ENCODE data around the gene IGSF5.

DNA sequence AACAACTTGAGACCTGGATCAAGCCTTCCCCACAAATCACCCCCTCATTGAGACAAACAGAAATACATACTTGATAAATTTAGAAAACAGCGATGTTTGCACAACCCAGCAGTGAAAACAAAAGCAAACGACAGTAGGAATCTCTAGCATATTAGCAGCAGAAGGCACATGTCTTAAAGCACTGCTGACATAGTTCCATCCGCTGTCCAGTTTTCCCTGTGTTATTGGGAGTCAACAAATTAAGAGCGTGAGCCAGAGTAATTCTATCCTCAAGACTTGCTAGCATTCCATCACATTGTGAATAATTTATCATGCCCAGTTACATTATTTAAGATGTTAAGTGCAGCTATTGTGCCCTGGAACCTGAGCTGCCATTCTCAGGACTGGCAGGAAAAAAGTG lies 55.3 kb downstream of the IGSF5 start:
- no peak for TF ChIP-seq CTCF (conservative IDR thresholded peaks at IDR 0.05; ENCODE audit: low read depth, low read length)
- no peak for TF ChIP-seq EZH2 (IDR thresholded peaks at IDR 0.05; ENCODE audit: borderline replicate concordance, low read depth, low read length, poor library complexity, severe bottlenecking)
